B cell (primary cell): ENCODE measurements around the gene PBLD. TPM values are rescaled to one million over a fixed set of nuclear protein-coding genes. Genes with fewer than 3 reads are reported as not detected.
"Not testable (repeated sequence)": the region's sequence is repeated elsewhere in the genome, so short reads cannot be mapped to it uniquely, and the experiment has no call there.

Source experiments
- ATAC-seq: fragments of 200-7000 bp; cut with Tn5 transposase; one replicate; pipeline ENCODE4 v1.10.0; 2021; ENCODE audit warnings: low read depth, mild to moderate bottlenecking, moderate number of reproducible peaks, moderate library complexity
- CTCF ChIA-PET: fragments of 350-600 bp; sonication (Branson Sonifier 250); formaldehyde crosslinking; loops from one replicate; lab custom pipeline; 2021; ENCODE audit warnings: antibody characterized with exemption, inconsistent platforms; lab: Charles Lee
- POLR2A ChIA-PET: fragments of 350-600 bp; sonication (Branson Sonifier 250); formaldehyde crosslinking; loops from one replicate; lab custom pipeline; 2021; ENCODE audit warnings: antibody characterized with exemption; lab: Charles Lee
- DNase-seq: peaks from one replicate; pipeline ENCODE4 v3.0.0; 2013
- H2AFZ ChIP-seq: 2 replicates; pipeline ENCODE4 v1.6.1; 2012; ENCODE audit warnings: mild to moderate bottlenecking, low read depth, low read length; ENCODE audit not compliant: insufficient read depth, poor library complexity, severe bottlenecking
- H3K27ac ChIP-seq, 2 donors: 1 replicate in 1 of 2; 2 replicates in 1 of 2; pipeline ENCODE4 v1.5.1; 2012 to 2013; ENCODE audit warnings: low read length in 2 of 2, mild to moderate bottlenecking in 2 of 2, moderate library complexity in 1 of 2
- H3K27me3 ChIP-seq, 4 experiments: fragments of 200-600 bp in 1 of 4; sonication (generic) in 1 of 4; replicated peaks in 1 of 4; 1 replicate in 2 of 4; 2 replicates in 2 of 4; pipeline versions ENCODE4 v1.6.1 to v1.7.0; 2013 to 2016; ENCODE audit warnings: low read length in 3 of 4, mild to moderate bottlenecking in 2 of 4, mixed read lengths in 1 of 4, moderate library complexity in 1 of 4; ENCODE audit not compliant: insufficient read depth in 4 of 4, control insufficient read depth in 3 of 4; ENCODE audit errors: control extremely low read depth in 1 of 4
- H3K36me3 ChIP-seq, 2 experiments: replicated peaks in 1 of 2; 1 replicate in 1 of 2; 2 replicates in 1 of 2; pipeline versions ENCODE4 v1.6.1 to v1.7.1; 2013; ENCODE audit warnings: low read length in 1 of 2; ENCODE audit not compliant: insufficient read depth in 2 of 2, control insufficient read depth in 1 of 2; ENCODE audit errors: control extremely low read depth in 1 of 2, extremely low read depth in 1 of 2
- H3K4me1 ChIP-seq, 2 donors: fragments of 200-600 bp in 1 of 2; sonication (generic) in 1 of 2; 1 replicate in 1 of 2; 2 replicates in 1 of 2; pipeline versions ENCODE4 v1.5.1 to v1.6.1; 2013 to 2017; ENCODE audit warnings: low read length in 2 of 2; ENCODE audit not compliant: control insufficient read depth in 2 of 2, insufficient read depth in 2 of 2
- H3K4me2 ChIP-seq: replicated peaks from 2 replicates; pipeline ENCODE3; 2012; ENCODE audit warnings: mild to moderate bottlenecking, low read depth, low read length; ENCODE audit not compliant: poor library complexity, severe bottlenecking
- H3K4me3 ChIP-seq, 5 experiments: fragments of 200-600 bp in 1 of 5; sonication (generic) in 1 of 5; 1 replicate in 3 of 5; 2 replicates in 2 of 5; pipeline versions ENCODE4 v1.5.1 to v1.7.0; 2011 to 2016; ENCODE audit warnings: low read length in 4 of 5, mild to moderate bottlenecking in 4 of 5, low read depth in 2 of 5, control low read depth in 1 of 5, moderate library complexity in 1 of 5; ENCODE audit not compliant: insufficient read depth in 1 of 5; ENCODE audit errors: control extremely low read depth in 1 of 5, extremely low read depth in 1 of 5
- H3K79me2 ChIP-seq: fragments of 200-600 bp; sonication (generic); one replicate; pipeline ENCODE4 v1.6.0; 2016; ENCODE audit warnings: low read length; ENCODE audit not compliant: control insufficient read depth, insufficient read depth
- H3K9ac ChIP-seq: fragments of 200-600 bp; sonication (generic); 2 replicates; pipeline ENCODE4 v1.6.1; 2017; ENCODE audit warnings: mild to moderate bottlenecking, low read length, moderate library complexity
- H3K9me3 ChIP-seq, 3 donors: one replicate each; pipeline versions ENCODE4 v1.6.1 to v1.7.1; 2013; ENCODE audit warnings: low read length in 2 of 3; ENCODE audit not compliant: control insufficient read depth in 2 of 3, insufficient read depth in 1 of 3; ENCODE audit errors: control extremely low read depth in 1 of 3
- H4K20me1 ChIP-seq: 2 replicates; pipeline ENCODE4 v1.6.0; 2012; ENCODE audit warnings: mild to moderate bottlenecking, low read length; ENCODE audit not compliant: insufficient read depth, control insufficient read depth, poor library complexity, severe bottlenecking
- H3K27ac Mint-ChIP-seq: one replicate; pipeline ENCODE4 v1.8.0; 2021; ENCODE audit warnings: mixed read lengths
- H3K27me3 Mint-ChIP-seq: one replicate; pipeline ENCODE4 v1.8.0; 2021; ENCODE audit warnings: mixed read lengths
- H3K4me1 Mint-ChIP-seq: one replicate; pipeline ENCODE4 v1.8.0; 2021; ENCODE audit warnings: mixed read lengths
- H3K4me3 Mint-ChIP-seq: one replicate; pipeline ENCODE4 v1.8.0; 2021; ENCODE audit warnings: mixed read lengths
- H3K9me3 Mint-ChIP-seq: one replicate; pipeline ENCODE4 v1.8.0; 2022; ENCODE audit warnings: mixed read lengths; ENCODE audit not compliant: insufficient read depth
- CTCF ChIP-seq: fragments of 200-600 bp; IDR thresholded peaks from one replicate; pipeline ENCODE4 v1.8.0; 2022; ENCODE audit warnings: antibody characterized with exemption, mild to moderate bottlenecking
- EZH2 ChIP-seq: IDR thresholded peaks from 2 replicates; pipeline ENCODE4 v1.6.1; 2012; ENCODE audit warnings: borderline replicate concordance, low read depth, mild to moderate bottlenecking, moderate library complexity, low read length; ENCODE audit not compliant: insufficient read depth, poor library complexity, severe bottlenecking
- WGBS: methylation state at CpG from one replicate; pipeline ENCODE4 v1.1.5; 2013; ENCODE audit warnings: missing lambda C conversion rate; ENCODE audit not compliant: insufficient coverage; 5-methylcytosine and 5-hydroxymethylcytosine counted together
- intact Hi-C: fragments of 100-400 bp; cut with micrococcal nuclease; formaldehyde crosslinking; loops from one replicate; pipeline ENCODE4 v1.10.0; 2022
- polyA plus RNA-seq: library from polyadenylated mRNA; depleted of rRNA; stranded (reverse); fragments of >200 nt; gene quantifications from 2 replicates; pipeline ENCODE4 v1.2.3, GENCODE V29; 2012
- total RNA-seq, 2 donors: library from RNA; stranded (reverse); fragments of 120-200 nt in 1 of 2; gene quantifications; 1 replicate in 1 of 2; 2 replicates in 1 of 2; pipeline versions ENCODE4 v1.2.3 to v1.2.4, GENCODE V29; 2013 to 2022

Gene PBLD
- total and polyA plus RNA-seq, 2 donors (not counting 1 experiment from before 2014, with no cell fraction given): 0.40 to 4.7 TPM

- H3K36me3 ChIP-seq: no peaks in the 10 kb centered on the region
- peaks cover 4 to 19% (median 17%) of the 10 kb centered on the region in 3 donors for H3K9me3 ChIP-seq
- H3K4me2 ChIP-seq: no peak overlapping the region
- no peak overlapping the region for H3K27ac ChIP-seq
- Mint-ChIP-seq H3K9me3 (peaks cover 7% of the 10 kb centered on the region), H3K4me3 (no peak overlapping the region), H3K27ac (no peak overlapping the region), H3K27me3 (no peaks in the 10 kb centered on the region), H3K4me1 (peaks cover 2% of the 10 kb centered on the region)
- no peak overlapping the region for H2AFZ ChIP-seq
- intact Hi-C loops: no loop called here
- no peaks in the 10 kb centered on the region for H3K79me2 ChIP-seq
- no CpG with 5 or more reads among the region's 1 CpG for WGBS
- DNase-seq: no peak
- no peak overlapping the region for H3K9ac ChIP-seq
- H4K20me1 ChIP-seq: no peaks in the 10 kb centered on the region
- H3K4me1 ChIP-seq: no peaks in the 10 kb centered on the region
- ChIA-PET POLR2A (no interaction called here), CTCF (interaction anchor here (1.2 kb wide), 1 partner anchor 17 kb away, joined by 5 read pairs; no protein-coding TSS in a partner anchor)
- H3K27me3 ChIP-seq: peaks cover 0 to 2% (median 0%) of the 10 kb centered on the region in 4 experiments
- H3K4me3 ChIP-seq: no peak overlapping the region
- TF ChIP-seq CTCF: no peak
- TF ChIP-seq EZH2: no peak
- ATAC-seq: no peak
These were observed 14.2 kb downstream of the PBLD start for GRCh38 chr10:68318331-68319059.

GRCh38 chr10:68315582-68315981, 17.1 kb downstream of the PBLD start:
- H3K27ac Mint-ChIP-seq: no peak overlapping the region
- intact Hi-C loops: no loop called here
- H3K79me2 ChIP-seq: no peaks in the 10 kb centered on the region
- no peaks in the 10 kb centered on the region for H3K27me3 Mint-ChIP-seq
- no peak overlapping the region for H3K4me3 Mint-ChIP-seq
- H3K36me3 ChIP-seq: no peaks in the 10 kb centered on the region
- CTCF ChIA-PET: interaction anchor here (5.2 kb wide), 1 partner anchor 14 kb away, joined by 34 read pairs; no protein-coding TSS in a partner anchor
- peaks cover 4 to 19% (median 17%) of the 10 kb centered on the region in 3 donors for H3K9me3 ChIP-seq
- H3K9me3 Mint-ChIP-seq: peaks cover 7% of the 10 kb centered on the region
- H3K4me1 ChIP-seq: no peaks in the 10 kb centered on the region
- H2AFZ ChIP-seq: no peak overlapping the region
- DNase-seq (no peak), ATAC-seq (no peak)
- TF ChIP-seq CTCF (no peak), EZH2 (no peak)
- no peak overlapping the region for H3K27ac ChIP-seq
- no peak overlapping the region for H3K4me2 ChIP-seq
- 80% methylated on average over 1 of the region's 1 CpG for WGBS
- H4K20me1 ChIP-seq: no peaks in the 10 kb centered on the region
- H3K4me3 ChIP-seq: no peak overlapping the region
- H3K27me3 ChIP-seq: peaks cover 0 to 2% (median 0%) of the 10 kb centered on the region in 4 experiments
- peaks cover 2% of the 10 kb centered on the region for H3K4me1 Mint-ChIP-seq
- no peak overlapping the region for H3K9ac ChIP-seq
- POLR2A ChIA-PET: no interaction called here

GRCh38 chr10:68314930-68315329, 17.8 kb downstream of the PBLD start:
- H3K4me2 ChIP-seq, H3K27ac Mint-ChIP-seq, H3K4me1 ChIP-seq, H3K4me3 ChIP-seq, H3K27me3 ChIP-seq, intact Hi-C loops, H3K79me2 ChIP-seq, POLR2A ChIA-PET, DNase-seq, H4K20me1 ChIP-seq, H3K9ac ChIP-seq, H2AFZ ChIP-seq, H3K4me3 Mint-ChIP-seq, H3K9me3 Mint-ChIP-seq, ATAC-seq, H3K27ac ChIP-seq, H3K4me1 Mint-ChIP-seq, H3K36me3 ChIP-seq, H3K27me3 Mint-ChIP-seq: not testable (repeated sequence)
- 95% methylated on average over 6 of the region's 6 CpGs for WGBS
- CTCF ChIA-PET: interaction anchor here (1.2 to 5.2 kb wide), 2 partner anchors 13 to 102 kb away, joined by 3 to 34 read pairs; no protein-coding TSS in a partner anchor
- peaks cover 4 to 19% (median 17%) of the 10 kb centered on the region in 3 donors for H3K9me3 ChIP-seq
